Fibroblast of mammary gland (primary cell): ENCODE results near the gene ZBTB5.
"Not testable (repeated sequence)": the region's sequence is repeated elsewhere in the genome, so short reads cannot be mapped to it uniquely, and the experiment has no call there.

Experiments used
- DNase-seq: peaks from one replicate; pipeline ENCODE4 v3.0.0-alpha.2; 2010; ENCODE audit warnings: low read depth
- H3K4me3 ChIP-seq: 2 replicates; pipeline ENCODE4 v1.5.1; 2011; ENCODE audit warnings: low read depth, mild to moderate bottlenecking, low read length, moderate library complexity; ENCODE audit not compliant: control insufficient read depth
- TF ChIP-seq, protein P1 (sequence below): conservative IDR thresholded peaks from 2 replicates; pipeline ENCODE4 v1.5.1; 2011; ENCODE audit warnings: low read depth, low read length, inconsistent platforms; ENCODE audit not compliant: control insufficient read depth, insufficient read depth

ZBTB5 gene

DNA sequence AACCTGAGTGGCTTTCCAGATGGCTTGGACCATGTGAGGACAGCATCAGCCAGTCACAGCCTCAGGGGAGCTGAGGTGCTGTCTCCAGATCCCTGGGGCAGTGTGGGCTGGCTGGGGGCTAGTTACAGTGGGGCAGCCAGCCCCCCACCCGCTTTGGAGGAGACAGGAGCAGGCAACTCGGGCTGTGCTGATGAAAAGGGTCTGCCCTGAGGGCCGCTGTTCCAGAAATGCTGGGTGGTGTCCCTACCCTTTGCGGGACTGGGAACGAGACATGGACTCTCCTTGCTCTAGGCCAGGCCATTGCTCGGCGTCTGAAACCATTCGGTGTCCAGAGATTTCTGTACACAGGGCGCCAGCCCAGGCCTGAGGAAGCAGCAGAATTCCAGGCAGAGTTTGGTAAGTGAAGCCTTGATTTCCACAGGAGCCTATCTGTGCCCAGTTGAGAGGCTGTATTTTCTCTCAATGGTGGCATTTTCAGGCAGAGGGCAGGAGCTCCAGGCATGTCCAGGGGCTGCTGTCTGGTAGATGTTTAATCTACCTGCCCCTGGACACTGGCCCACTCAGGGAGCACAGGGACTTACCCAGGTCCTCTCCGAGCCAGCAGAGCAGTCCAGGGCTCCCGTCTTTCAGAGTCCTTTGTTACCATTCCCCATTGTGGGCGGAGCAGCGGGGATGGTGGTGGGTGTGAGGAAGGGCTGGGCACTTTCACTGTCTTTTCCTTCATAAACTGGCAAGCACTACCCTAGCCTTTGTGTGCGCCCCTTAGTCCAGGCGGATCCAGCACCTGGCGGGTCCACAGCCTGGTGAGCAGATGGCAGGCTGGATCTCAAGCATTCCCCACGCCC, 35.6 kb downstream of the ZBTB5 start:
- DNase-seq: no peak
- TF ChIP-seq, protein P1, sequence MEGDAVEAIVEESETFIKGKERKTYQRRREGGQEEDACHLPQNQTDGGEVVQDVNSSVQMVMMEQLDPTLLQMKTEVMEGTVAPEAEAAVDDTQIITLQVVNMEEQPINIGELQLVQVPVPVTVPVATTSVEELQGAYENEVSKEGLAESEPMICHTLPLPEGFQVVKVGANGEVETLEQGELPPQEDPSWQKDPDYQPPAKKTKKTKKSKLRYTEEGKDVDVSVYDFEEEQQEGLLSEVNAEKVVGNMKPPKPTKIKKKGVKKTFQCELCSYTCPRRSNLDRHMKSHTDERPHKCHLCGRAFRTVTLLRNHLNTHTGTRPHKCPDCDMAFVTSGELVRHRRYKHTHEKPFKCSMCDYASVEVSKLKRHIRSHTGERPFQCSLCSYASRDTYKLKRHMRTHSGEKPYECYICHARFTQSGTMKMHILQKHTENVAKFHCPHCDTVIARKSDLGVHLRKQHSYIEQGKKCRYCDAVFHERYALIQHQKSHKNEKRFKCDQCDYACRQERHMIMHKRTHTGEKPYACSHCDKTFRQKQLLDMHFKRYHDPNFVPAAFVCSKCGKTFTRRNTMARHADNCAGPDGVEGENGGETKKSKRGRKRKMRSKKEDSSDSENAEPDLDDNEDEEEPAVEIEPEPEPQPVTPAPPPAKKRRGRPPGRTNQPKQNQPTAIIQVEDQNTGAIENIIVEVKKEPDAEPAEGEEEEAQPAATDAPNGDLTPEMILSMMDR: no peak
- no peak overlapping the region for H3K4me3 ChIP-seq

DNA sequence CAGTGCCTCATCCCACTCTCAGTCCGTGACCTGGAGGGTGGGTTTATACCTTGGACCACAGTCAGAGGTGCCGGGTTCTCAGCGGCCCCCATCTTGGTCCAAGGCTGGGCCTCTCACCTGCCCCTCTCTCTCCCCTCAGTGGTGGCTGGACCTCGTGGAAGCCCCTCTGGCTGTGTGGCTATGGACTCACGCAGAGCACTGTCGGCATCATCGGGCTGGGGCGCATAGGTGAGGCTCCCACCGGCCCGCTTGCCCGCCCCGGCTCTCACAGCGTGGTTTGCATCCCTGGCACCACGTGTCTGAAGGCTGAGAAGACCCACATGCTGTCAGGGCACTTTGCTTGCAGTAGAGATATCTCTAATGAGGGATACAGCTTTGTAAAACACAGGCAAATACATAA, 36.9 kb downstream of the ZBTB5 start:
- TF ChIP-seq, protein P1: no peak
- no peak for DNase-seq
- no peak overlapping the region for H3K4me3 ChIP-seq

DNA sequence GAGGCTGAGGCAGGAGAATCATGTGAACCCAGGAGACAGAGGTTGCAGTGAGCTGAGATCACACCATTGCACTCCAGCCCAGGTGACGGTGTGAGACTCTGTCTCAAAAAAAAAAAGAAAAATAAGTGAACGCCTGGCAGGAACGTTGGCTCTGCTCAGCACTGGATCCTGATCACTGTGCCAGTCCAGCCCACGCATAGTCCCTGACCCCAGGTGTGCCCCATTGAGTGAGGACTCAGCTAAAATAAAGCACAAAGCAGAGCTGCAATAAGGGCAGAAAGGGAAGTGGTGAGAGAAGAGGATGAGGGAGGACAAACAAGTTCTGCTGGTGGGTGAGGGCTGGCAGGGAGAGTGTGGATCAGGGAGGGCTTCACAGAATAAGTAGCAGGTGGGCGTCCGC, 38.4 kb downstream of the ZBTB5 start:
- H3K4me3 ChIP-seq: no peak overlapping the region
- TF ChIP-seq, protein P1: no peak
- no peak for DNase-seq

DNA sequence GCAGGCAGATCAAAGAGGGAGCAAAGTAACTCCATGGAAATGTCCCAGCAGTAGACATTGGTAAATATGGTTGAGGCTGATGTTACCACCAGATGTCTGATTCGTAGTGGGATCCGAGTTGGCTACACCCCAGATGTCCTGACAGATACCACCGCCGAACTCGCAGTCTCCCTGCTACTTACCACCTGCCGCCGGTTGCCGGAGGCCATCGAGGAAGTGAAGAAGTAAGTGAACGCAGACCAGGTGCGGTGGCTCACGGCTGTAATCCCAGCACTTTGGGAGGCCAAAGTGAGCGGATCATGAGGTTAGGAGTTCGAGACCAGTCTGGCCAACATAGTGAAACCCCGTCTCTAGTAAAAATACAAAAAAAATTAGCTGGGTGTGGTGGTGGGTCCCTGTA, 38.8 kb downstream of the ZBTB5 start:
- H3K4me3 ChIP-seq: not testable (repeated sequence)

DNA sequence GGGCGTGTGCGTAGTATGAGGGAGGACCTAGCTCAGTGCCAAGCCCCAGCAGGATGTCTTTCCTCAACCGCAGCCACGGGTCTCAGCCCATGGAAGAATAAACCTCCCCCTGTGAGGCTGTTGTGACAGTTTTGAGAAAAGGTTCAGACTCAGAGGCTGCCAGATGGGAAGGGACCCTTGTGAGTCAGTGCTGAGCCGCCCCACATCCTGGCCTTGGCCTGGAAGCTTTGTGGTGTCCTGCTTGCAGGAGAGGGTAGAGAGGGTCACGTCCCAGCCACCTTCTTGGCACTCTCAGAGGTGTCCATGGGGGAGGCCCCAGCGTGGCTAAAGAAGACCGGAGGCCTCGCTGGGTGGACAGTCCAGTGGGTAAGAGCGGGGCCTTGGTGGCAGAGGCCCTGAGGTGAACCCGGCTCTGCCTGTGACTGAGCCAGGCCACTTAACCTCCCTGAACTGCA, 39.9 kb downstream of the ZBTB5 start:
- TF ChIP-seq, protein P1: no peak
- no peak overlapping the region for H3K4me3 ChIP-seq
- peak; percentile 29 for DNase-seq

More for the DNA sequence above, 38.8 kb downstream of the ZBTB5 start:
- not testable (repeated sequence) for DNase-seq

DNA sequence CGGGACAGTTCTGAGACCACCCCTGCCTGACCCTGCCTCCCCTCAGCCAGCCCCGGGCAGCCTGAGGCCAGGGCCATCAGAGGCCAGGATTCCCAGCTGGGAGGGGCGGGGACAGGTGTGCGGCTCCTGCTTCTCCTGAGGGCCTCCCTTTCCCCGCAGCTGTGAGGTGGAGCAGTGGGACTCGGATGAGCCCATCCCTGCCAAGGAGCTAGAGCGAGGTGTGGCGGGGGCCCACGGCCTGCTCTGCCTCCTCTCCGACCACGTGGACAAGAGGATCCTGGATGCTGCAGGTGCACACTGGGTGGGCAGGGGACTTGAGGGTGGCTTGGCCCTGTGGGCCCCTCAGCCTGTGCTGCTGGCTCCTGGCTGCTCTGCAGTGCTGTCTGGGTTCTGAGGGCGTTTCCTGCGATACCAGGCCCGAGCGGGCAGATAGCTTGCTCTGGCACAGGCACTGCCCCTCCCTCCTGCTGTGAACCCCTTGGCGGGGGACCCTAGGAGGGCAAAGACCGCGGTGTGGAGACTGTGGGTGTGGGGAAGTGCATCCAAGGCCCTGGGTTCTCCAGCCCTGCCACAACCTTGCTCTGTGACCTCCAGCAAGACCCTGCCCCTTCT, 40.5 kb downstream of the ZBTB5 start:
- no peak overlapping the region for H3K4me3 ChIP-seq
- DNase-seq: no peak
- TF ChIP-seq, protein P1: no peak

DNA sequence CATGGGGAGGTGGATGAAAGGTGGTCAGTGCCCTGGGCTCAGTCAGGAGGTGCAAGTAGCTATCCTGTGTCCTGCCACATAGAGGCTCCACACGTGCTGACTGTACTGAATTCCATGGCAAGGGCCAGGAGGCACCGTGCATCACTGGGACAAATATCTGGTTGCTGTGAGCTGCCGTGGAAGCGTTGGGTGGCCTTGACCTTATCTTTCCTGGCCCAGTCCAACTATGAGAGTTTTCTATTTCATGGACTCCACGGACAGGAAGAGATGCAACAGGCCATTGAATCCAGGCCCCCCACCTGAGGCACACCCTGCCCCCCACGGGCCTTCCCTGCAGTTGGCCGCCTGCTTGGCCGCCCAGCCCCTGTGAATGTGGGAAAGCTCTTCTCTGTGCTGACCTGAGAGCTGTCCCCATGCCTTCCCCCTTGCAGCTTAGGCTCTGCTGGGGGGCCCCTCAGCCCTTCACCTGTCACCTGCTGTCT, 41.0 kb downstream of the ZBTB5 start:
- DNase-seq: no peak
- no peak overlapping the region for H3K4me3 ChIP-seq
- TF ChIP-seq, protein P1: no peak
